Fibroblast of pulmonary artery (primary cell): ENCODE results near the gene HHATL.

Source experiments
- DNase-seq: peaks from one replicate; pipeline ENCODE4 v3.0.0-alpha.2; 2010; ENCODE audit warnings: low read depth
- H3K4me3 ChIP-seq: replicated peaks from 2 replicates; pipeline ENCODE4 v1.5.1; 2011; ENCODE audit warnings: low read depth, mild to moderate bottlenecking, control low read depth, low read length, moderate library complexity
- TF ChIP-seq, protein P1 (sequence below): IDR thresholded peaks from 2 replicates; pipeline ENCODE4 v1.5.1; 2011; ENCODE audit warnings: mild to moderate bottlenecking, control low read depth, low read length, inconsistent platforms; ENCODE audit errors: missing control alignments

HHATL gene

DNA sequence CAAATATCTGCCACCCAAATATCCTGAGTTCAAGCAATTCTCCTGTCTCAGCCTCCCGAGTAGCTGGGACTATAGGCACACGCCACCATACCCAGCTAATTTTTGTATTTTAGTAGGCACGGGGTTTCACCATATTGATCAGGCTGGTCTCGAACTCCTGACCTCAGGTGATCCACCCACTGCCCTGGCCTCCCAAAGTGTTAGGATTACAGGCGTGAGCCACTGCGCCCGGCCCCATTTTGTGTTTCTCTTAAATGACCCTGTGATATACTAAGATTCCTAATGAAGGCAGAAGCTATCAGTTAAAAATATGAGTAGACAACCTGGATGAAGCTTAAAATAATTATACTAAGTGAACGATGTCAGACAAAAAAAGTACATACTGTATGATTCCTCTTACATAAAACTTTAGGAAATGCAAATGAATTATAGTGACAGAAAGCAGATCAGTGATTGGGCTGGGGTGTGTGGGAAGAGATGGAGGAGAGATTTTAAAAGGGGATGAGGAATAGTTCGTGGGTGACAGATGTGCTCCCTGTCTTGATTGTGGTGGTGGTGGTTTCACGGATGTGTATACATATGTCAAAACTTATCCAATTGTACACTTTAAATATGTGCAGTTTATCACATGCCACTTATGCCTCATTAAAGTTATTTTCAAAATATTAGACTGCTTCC, 21.1 kb downstream of the HHATL start:
- H3K4me3 ChIP-seq, result no peak overlapping the region
- TF ChIP-seq, protein P1, sequence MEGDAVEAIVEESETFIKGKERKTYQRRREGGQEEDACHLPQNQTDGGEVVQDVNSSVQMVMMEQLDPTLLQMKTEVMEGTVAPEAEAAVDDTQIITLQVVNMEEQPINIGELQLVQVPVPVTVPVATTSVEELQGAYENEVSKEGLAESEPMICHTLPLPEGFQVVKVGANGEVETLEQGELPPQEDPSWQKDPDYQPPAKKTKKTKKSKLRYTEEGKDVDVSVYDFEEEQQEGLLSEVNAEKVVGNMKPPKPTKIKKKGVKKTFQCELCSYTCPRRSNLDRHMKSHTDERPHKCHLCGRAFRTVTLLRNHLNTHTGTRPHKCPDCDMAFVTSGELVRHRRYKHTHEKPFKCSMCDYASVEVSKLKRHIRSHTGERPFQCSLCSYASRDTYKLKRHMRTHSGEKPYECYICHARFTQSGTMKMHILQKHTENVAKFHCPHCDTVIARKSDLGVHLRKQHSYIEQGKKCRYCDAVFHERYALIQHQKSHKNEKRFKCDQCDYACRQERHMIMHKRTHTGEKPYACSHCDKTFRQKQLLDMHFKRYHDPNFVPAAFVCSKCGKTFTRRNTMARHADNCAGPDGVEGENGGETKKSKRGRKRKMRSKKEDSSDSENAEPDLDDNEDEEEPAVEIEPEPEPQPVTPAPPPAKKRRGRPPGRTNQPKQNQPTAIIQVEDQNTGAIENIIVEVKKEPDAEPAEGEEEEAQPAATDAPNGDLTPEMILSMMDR, result no peak
- DNase-seq, result no peak

- TF ChIP-seq, protein P1, result no peak
- no peak overlapping the region for H3K4me3 ChIP-seq
- DNase-seq, result no peak
These were observed 21.8 kb downstream of the HHATL start for GRCh38 chr3:42680806-42681205.

DNA sequence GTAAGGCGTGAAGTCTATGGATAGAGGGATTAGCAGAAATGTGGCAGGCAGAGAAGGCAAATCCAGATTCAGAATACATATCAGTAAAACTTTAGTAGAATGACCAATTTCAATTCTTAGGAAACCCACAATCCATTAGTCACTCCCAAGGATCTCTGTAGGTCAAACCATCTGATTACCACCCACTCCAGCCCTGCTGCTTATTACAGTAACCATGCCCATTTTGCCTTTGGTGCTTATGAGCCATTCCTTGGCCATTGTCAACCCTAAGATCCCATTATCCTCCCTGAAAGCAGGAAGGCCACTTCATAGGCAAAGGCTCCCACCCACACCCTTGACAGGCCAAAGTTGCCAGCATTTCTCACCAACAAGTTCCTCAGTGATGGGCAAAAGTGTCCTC, 22.3 kb downstream of the HHATL start:
- DNase-seq, result no peak
- no peak overlapping the region for H3K4me3 ChIP-seq
- TF ChIP-seq, protein P1, result no peak

GRCh38 chr3:42678447-42678846, 24.2 kb downstream of the HHATL start:
- no peak for DNase-seq
- TF ChIP-seq, protein P1, result no peak
- H3K4me3 ChIP-seq, result no peak overlapping the region

- no peak for DNase-seq
- TF ChIP-seq, protein P1, result no peak
- H3K4me3 ChIP-seq, result no peak overlapping the region
These were observed 26.7 kb downstream of the HHATL start for GRCh38 chr3:42675909-42676308.

DNA sequence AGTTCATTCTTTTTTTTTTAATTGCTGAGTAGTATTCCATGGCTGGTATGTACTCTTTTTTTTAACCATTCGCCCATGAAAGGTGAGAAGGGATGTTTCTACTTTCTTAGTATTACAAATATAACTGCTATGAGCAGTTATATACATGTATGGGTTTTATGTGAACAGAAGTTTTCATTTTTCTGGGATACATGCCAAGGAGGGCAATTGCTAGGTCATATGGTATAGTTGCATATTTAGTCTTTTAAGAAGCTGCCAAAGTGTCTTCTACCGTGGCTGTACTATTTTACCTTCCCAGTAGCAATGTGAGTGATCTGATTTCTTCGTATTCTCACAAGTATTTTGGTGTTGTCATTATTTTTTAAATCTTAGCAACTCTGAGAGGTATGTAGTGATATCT, 28.5 kb downstream of the HHATL start:
- TF ChIP-seq, protein P1, result no peak
- DNase-seq, result no peak
- no peak overlapping the region for H3K4me3 ChIP-seq

- TF ChIP-seq, protein P1, result no peak
- DNase-seq, result no peak
- H3K4me3 ChIP-seq, result no peak overlapping the region
These were observed 29.5 kb downstream of the HHATL start for GRCh38 chr3:42673082-42673481.
